Cortex of kidney (tissue), 1 donor: Measurements from ENCODE around the gene DMD.
"Not testable (repeated sequence)": the region's sequence is repeated elsewhere in the genome, so short reads cannot be mapped to it uniquely, and the experiment has no call there.

Experiments
- DNase-seq: peaks from one replicate; lab custom pipeline; 2025; lab: John Stamatoyannopoulos, UW

DMD gene

GRCh38 chrX:32016195-32016594, 1195.2 kb downstream of the DMD start:
- no peak for DNase-seq

- DNase-seq: no peak
Measured at GRCh38 chrX:32010948-32011347, 1200.4 kb downstream of the DMD start.

DNA sequence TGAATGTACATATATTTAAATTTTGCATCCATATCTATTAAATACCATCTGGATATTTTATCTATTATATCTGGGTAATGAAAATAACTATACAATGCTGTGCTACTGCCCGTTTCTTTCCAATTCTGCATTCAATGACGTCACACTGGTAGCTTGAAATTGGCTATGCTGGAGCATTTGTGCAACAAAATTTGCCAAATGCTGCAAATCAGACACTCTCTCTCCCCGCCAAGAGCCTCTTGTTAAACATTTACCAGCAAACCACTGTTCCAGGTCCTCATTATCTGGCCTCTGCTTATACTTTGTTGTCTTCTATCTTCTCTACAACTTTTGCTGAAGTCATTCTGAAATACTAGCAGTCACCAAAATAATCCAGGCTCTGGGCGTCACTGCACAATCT, 1201.1 kb downstream of the DMD start:
- DNase-seq: no peak

DNA sequence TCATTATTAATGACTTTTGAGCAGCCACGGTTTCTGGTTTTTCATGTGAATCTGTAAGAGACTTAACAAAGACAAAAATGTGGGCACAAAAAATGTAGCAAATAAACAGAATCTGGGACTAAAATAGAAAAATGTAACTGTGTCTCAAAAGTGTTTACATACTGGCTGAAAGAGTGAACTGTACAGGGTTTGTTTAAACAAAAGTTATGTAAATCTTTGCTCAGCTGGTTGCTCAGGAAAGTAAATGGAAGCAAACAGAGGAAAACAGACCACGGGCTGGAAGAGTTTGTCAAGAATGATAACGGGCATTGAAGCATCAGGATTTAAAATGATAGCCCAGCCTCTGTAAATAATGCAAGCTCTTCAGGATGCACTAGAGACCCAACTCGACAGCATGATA, 1217.7 kb downstream of the DMD start:
- no peak for DNase-seq

DNA sequence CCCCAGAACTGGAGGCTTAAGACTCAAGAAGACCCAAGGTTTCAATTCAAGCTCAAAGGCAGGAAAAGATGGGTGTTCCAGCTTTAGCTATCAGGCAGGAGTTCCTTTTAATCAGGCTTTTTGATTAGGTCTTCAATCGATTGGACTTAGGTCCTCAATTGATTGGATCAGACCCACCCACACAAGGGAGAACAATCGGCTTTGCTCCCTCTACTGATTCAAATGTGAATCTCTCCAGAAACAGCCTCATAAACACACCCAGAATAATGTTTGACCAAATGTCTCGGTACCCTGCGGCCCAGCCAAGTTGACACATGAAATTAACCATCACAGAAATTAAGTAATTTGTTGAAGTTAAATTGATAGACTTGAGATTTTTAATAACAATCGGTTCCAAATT, 1222.4 kb downstream of the DMD start:
- no peak for DNase-seq

- DNase-seq: no peak
Measured at GRCh38 chrX:31981546-31982062, 1229.7 kb downstream of the DMD start.

GRCh38 chrX:31969714-31970113, 1241.6 kb downstream of the DMD start:
- no peak for DNase-seq

GRCh38 chrX:31962256-31962655, 1249.1 kb downstream of the DMD start:
- DNase-seq: no peak

GRCh38 chrX:31934842-31935370, 1276.4 kb downstream of the DMD start:
- DNase-seq: no peak

DNA sequence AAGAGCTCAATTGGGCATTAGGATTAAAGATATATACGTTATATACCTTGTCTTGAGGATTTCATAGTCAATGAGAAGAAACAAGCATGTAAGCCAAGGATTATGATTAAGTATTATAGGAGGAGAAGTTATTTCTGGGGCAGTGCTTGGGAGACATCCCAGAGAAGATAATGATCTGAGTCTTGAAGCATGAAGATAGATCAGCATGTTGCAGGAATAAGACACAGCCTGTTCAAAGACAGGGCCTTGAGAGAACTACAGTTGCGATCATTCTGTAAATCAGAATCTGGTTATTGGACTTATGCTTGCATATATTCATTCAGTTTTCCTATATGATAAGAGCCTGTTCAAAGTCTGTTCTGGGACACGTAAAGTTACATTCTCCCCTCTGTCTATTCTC, 1277.3 kb downstream of the DMD start:
- no peak for DNase-seq

GRCh38 chrX:31932769-31933168, 1278.6 kb downstream of the DMD start:
- DNase-seq: no peak

- not testable (repeated sequence) for DNase-seq
Measured at GRCh38 chrX:31932320-31932719, 1279.0 kb downstream of the DMD start.

DNA sequence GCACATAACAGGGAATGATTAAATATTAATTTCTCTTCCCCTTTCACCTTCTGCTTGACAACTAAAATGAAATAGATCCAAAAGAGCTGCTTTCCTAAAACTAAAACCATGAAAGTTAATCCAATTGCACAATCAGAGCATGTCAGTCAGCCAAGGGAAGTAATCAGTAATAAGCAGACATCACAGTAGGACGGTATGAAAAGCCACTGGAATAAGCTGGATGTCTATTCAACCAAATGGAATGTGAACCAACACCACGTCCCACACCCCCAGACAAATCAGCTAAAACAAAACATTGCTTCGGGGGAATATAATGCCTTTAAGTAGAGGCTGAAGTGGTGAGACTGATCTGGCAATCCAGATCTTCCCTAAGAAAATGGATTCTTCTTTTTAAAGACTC, 1280.1 kb downstream of the DMD start:
- DNase-seq: no peak

DNA sequence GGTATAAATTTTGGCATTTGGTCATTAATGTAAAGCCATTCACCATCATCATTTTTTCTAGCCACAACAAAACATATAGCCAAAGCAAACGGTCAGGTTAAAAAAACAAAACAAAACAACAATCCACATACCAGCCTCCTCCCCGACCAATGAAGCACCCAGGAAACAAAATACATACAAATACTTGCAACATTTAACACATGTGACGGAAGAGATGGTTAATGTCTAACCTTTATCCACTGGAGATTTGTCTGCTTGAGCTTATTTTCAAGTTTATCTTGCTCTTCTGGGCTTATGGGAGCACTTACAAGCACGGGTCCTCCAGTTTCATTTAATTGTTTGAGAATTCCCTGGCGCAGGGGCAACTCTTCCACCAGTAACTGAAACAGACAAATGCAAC, 1282.0 kb downstream of the DMD start:
- no peak for DNase-seq

GRCh38 chrX:31921236-31921635, 1290.1 kb downstream of the DMD start:
- no peak for DNase-seq

DNA sequence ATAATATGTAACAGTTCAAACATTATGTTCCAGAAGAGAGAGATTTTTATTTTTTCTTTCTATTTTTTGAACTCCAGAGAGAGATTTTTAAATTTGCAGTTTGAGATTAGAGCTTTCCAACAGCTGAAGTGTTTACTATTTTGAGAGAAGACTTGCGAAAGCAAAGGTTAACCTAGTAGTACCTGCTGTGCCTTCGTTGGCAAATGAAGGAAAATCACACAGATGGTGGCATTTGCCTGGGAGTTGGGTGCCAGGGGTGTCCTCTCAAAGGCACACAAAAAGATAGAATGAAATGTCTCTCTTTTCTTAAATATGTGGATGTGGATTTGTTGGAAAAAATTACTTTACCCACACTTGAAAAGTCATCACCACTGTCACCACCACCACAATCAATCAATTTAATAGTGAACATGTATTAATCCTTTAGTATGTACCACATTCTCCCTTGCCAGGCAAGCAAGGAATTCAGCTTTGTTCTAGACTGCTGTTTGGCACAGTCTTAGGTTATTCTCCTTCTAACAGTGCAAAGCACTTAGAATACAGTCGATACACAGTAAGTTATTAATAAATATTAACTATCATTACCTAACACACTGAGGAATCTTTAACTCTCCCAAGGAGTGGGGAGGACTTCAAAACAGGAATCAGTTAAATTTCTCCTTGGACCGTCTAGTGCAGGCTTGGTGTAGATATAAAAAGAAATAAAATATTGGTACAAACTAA, 1301.3 kb downstream of the DMD start:
- no peak for DNase-seq

GRCh38 chrX:31894152-31894551, 1317.2 kb downstream of the DMD start:
- no peak for DNase-seq

DNA sequence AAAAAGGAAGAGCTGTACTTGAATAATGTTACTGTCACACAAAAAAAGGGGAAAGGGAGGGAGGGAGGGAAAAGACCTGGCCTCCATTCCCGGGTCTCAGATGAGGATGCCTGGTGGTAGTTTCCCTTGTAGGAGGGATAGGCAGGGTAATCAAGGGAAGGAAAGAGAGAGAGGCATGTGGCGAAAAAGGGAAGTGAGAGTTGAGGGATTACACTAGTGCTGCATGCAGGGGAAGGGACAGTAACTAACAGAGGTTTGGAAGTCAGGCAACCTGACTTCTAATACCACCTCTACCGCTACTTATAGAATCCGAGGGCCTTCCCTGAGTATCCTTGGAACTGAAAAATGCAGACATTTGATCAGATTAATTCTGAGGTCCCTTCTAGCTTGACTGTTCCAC, 1317.8 kb downstream of the DMD start:
- no peak for DNase-seq

DNA sequence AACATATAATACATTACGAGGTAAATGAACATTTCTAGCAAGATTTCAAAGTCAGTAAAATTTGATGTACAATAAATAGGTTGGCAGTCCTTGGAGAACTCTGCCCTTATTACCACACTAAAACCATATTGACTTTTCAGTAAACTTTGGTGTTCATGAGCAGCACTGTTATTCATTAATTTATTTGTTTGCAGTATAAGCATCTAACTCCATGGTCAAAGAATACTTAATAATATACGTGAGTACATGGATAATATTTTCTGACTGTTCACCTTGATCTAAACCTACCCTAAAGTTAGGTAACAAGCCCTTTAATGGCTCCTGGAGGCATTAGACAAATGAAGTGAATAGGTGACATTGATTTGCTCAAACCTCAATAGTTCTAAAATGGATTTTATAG, 1322.3 kb downstream of the DMD start:
- no peak for DNase-seq

DNA sequence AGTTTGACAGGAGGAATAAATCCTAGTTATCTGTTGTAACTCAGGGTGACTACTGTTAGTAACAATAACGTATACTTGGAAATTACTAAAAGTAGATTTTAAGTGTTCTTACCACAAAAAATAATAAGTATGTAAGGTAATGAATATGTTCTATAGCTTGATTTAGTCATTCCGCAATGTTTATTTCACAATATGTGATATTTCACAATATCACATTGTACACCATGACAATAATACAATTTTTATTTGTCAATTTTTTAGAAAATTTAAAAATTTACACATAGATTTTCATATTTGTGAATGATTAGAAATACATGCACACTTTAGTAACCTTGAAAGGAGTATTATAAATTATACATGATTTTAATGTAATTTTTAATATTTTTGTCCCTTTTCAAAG, 1326.8 kb downstream of the DMD start:
- DNase-seq: no peak

DNA sequence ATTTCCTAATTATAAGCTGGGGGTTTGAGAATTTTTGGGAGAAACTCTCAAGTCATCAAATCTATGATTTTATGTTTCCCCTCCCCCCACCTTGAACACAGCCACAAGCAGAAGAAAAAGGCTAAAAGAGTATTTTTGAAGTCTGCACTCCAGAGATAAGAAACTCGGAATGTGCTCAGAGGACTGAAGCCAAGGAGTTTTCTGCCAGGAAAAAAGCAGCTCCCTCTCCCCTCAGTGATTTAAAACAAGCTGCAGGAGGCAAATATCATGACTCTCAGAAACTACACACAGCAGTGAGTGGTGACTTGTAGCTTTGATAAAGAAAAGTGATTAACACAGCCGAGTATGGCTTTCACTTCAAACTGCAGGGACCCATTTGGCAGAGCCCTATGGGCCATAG, 1339.3 kb downstream of the DMD start:
- no peak for DNase-seq

DNA sequence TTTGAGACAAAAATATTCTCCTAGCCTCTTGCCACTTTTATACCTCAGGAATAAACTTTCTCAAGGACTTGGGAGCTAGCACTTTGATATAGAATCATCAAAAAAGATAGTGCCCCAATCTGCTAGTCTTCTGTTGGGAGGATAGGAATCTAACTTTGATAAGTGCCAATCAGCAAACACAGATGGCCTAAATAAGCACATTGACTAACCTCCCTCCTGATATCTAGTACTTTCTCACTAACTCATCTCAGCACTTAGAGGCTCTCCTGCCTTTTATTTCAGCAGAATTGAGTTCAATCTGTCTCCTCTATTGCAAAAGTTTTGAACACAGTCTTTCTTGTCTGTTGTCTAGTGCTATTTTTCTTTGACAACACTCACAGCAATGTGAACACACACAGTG, 1341.1 kb downstream of the DMD start:
- DNase-seq: no peak

- DNase-seq: no peak
Measured at GRCh38 chrX:31860686-31861085, 1350.7 kb downstream of the DMD start.

DNA sequence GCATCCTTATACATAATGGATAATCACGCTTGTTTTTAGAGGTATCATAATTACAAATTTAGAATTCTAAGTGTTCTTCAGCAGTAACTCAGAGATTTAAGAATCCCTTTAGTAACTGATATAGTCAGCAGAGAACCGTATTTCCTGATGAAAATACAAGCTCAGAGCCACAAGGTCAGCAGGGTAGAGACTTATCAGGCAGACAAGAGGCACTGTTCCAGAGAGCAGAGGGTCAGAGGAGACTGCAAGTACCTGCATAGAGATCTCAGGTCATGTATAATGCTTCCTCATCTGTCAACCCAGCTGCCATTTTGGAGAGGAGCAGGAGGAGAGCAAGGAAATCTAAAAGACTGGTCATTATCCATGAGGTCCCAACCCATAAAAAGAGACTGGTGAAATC, 1352.4 kb downstream of the DMD start:
- DNase-seq: no peak
